AG09309 (cell line): Measurements from ENCODE around the gene FBXL12.

Experiments used
- DNase-seq: peaks from one replicate; pipeline ENCODE4 v3.0.0-alpha.2; 2010; ENCODE audit warnings: low read depth
- H3K4me3 ChIP-seq: 2 replicates; pipeline ENCODE4 v1.5.1; 2011; ENCODE audit warnings: mild to moderate bottlenecking, low read depth, low read length, moderate library complexity; ENCODE audit not compliant: control insufficient read depth
- TF ChIP-seq, protein P1 (sequence below): IDR thresholded peaks from 2 replicates; pipeline ENCODE4 v1.5.1; 2011; ENCODE audit warnings: mild to moderate bottlenecking, low read depth, low read length, inconsistent platforms; ENCODE audit not compliant: insufficient read depth, control insufficient read depth; ENCODE audit errors: missing control alignments

FBXL12 gene

DNA sequence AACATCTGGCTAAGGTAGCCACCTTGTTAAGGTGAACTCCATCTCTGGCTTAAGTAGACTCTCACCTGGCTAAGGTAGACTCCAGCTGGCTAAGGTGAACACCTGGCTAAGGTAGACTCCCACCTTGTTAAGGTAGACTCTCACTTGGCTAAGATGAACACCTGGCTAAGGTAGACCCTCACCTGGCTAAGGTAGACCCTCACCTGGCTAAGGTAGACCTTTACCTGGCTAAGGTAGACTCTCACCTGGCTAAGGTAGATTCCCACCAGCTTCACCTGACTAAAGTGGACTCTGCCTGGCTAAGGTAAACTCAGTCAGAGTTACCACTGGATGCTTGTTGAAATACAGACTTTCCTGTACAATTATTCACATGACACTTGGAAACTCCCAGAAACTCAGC, 39.9 kb upstream of the FBXL12 start:
- TF ChIP-seq, protein P1, sequence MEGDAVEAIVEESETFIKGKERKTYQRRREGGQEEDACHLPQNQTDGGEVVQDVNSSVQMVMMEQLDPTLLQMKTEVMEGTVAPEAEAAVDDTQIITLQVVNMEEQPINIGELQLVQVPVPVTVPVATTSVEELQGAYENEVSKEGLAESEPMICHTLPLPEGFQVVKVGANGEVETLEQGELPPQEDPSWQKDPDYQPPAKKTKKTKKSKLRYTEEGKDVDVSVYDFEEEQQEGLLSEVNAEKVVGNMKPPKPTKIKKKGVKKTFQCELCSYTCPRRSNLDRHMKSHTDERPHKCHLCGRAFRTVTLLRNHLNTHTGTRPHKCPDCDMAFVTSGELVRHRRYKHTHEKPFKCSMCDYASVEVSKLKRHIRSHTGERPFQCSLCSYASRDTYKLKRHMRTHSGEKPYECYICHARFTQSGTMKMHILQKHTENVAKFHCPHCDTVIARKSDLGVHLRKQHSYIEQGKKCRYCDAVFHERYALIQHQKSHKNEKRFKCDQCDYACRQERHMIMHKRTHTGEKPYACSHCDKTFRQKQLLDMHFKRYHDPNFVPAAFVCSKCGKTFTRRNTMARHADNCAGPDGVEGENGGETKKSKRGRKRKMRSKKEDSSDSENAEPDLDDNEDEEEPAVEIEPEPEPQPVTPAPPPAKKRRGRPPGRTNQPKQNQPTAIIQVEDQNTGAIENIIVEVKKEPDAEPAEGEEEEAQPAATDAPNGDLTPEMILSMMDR, result no peak
- H3K4me3 ChIP-seq, result no peak overlapping the region

GRCh38 chr19:9857920-9858746, 39.3 kb upstream of the FBXL12 start:
- TF ChIP-seq, protein P1, result no peak
- H3K4me3 ChIP-seq, result no peak overlapping the region
- no peak for DNase-seq

More for the DNA sequence above, 39.9 kb upstream of the FBXL12 start:
- DNase-seq, result no peak

GRCh38 chr19:9857076-9857721, 38.3 kb upstream of the FBXL12 start:
- no peak for DNase-seq
- no peak overlapping the region for H3K4me3 ChIP-seq
- TF ChIP-seq, protein P1, result no peak

DNA sequence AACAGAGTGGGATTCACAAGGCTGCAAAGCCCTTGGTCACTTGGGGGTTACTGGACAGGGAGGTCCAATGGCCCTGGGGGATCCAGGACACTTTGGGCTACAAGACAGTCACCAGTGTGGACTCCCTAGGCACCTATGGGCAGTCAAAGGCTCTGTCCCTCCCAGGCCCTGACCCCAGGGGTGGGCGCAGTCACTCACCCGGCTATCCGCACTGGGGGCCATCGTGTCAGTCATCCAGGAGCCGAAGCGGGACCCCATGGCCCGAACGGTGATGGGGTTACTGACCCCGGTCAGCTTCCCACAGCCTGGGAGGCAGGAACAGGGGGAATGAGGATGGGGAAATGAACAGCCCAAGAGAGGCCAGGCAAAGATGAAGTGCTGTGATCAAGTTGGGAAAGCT, 37.7 kb upstream of the FBXL12 start:
- no peak for DNase-seq
- H3K4me3 ChIP-seq, result no peak overlapping the region
- TF ChIP-seq, protein P1, result no peak

DNA sequence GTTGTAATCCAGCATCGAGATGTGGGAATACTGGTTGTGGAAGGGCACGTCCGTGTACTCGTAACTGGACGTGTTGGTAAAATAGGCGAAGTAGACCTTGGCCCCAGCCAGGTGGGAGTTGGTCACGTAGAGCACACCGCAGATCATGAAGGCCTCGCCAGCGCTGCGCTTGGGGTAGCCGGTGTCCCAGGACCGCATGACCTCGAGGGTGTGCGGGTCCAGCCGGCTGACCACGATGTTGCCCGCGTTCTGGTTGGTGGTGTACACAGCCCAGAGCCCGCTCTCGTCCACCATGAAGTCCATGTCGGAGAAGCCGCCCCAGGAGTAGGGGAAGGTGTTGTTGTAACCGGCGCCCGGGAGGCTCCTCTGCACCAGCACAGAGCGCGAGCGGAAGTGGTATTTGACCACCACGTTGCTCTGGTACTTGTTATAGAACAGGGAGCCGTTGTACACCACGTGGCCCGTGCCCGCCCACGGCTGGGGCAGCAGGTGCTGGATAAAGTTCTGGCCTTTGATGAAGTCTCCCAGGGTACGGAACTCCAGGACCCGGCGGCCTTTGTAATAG, 35.5 kb upstream of the FBXL12 start:
- no peak overlapping the region for H3K4me3 ChIP-seq
- no peak for DNase-seq
- TF ChIP-seq, protein P1, result no peak

- TF ChIP-seq, protein P1, result no peak
- no peak for DNase-seq
- H3K4me3 ChIP-seq, result no peak overlapping the region
These were observed 31.5 kb upstream of the FBXL12 start for GRCh38 chr19:9850235-9850959.
